Astrocyte (in vitro differentiated cells and primary cell): ENCODE measurements around the gene NOL4L.

Experiments used
- EZH2 ChIP-seq: IDR thresholded peaks from 2 replicates; pipeline ENCODE4 v1.6.1; 2012; ENCODE audit warnings: mild to moderate bottlenecking, low read length, inconsistent platforms; ENCODE audit not compliant: insufficient read depth
- TF ChIP-seq, protein P1 (sequence below): IDR thresholded peaks from 2 replicates; pipeline ENCODE4 v1.5.1; 2011; ENCODE audit warnings: low read depth, mild to moderate bottlenecking, inconsistent platforms, low read length, moderate library complexity; ENCODE audit not compliant: insufficient read depth

DNA sequence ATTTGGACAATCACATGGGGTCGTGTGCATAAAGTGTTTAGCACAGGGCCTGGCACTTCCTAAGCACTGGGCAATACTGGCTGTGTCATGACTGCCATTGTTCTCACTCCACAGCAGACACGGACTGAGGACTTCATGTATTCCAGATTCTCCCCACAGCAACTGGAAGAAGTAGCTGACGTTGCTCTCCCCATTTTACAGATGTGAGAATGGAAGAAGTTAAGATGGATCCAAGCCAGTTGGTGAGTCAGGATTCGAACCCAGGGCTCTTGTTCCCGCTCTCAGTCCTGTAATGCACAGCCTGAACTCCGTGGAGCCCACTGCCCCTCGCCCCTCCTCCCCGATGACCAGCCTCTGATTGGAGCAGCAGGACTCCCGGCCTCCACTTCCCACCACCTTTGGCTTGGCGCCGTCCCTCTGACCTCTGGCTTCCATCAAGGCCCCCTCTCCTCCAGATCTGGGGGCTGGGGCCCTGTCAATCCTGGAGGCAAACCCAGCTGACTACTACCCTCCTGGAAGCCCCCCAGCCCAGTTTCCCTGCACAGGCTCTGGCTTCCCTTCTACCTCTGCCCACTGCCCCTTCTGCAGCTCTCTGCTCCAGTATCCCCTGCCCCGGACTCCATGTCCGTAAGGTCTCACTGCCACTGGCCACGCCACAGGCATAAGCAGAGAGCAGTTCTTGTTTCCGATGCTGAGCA lies 12.7 kb downstream of the NOL4L start:
- TF ChIP-seq, protein P1, sequence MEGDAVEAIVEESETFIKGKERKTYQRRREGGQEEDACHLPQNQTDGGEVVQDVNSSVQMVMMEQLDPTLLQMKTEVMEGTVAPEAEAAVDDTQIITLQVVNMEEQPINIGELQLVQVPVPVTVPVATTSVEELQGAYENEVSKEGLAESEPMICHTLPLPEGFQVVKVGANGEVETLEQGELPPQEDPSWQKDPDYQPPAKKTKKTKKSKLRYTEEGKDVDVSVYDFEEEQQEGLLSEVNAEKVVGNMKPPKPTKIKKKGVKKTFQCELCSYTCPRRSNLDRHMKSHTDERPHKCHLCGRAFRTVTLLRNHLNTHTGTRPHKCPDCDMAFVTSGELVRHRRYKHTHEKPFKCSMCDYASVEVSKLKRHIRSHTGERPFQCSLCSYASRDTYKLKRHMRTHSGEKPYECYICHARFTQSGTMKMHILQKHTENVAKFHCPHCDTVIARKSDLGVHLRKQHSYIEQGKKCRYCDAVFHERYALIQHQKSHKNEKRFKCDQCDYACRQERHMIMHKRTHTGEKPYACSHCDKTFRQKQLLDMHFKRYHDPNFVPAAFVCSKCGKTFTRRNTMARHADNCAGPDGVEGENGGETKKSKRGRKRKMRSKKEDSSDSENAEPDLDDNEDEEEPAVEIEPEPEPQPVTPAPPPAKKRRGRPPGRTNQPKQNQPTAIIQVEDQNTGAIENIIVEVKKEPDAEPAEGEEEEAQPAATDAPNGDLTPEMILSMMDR: no peak
- TF ChIP-seq EZH2: no peak
